MM.1S (cell line): Measurements from ENCODE around the gene ATAD3B.
A peak's percentile ranks its signal among the peaks of the same experiment; 100 is the strongest.
"Not testable (repeated sequence)": the region's sequence is repeated elsewhere in the genome, so short reads cannot be mapped to it uniquely, and the experiment has no call there.

ENCODE experiments used
- DNase-seq: peaks from one replicate; pipeline ENCODE4 v3.0.0-alpha.2; 2015
- H2AFZ ChIP-seq: fragments of 300-600 bp; sonication (generic); 2 replicates; pipeline ENCODE4 v1.6.0; 2016; ENCODE audit warnings: antibody characterized with exemption, low read length
- H3F3A ChIP-seq: fragments of 300-600 bp; sonication (generic); 2 replicates; pipeline ENCODE4 v1.6.1; 2016; ENCODE audit warnings: mild to moderate bottlenecking, antibody characterized with exemption, low read length, moderate library complexity, mixed read lengths; ENCODE audit not compliant: insufficient read depth
- H3K27ac ChIP-seq: fragments of 300-600 bp; sonication (generic); 2 replicates; pipeline ENCODE4 v1.5.1; 2016; ENCODE audit warnings: mild to moderate bottlenecking, low read length
- H3K27me3 ChIP-seq: fragments of 300-600 bp; sonication (generic); replicated peaks from 2 replicates; pipeline ENCODE4 v1.6.0; 2016; ENCODE audit warnings: low read length; ENCODE audit not compliant: insufficient read depth
- H3K36me3 ChIP-seq: fragments of 300-600 bp; sonication (generic); replicated peaks from 2 replicates; pipeline ENCODE4 v1.6.1; 2016; ENCODE audit warnings: mild to moderate bottlenecking, low read length, mixed read lengths; ENCODE audit not compliant: insufficient read depth
- H3K4me1 ChIP-seq: fragments of 300-600 bp; sonication (generic); 2 replicates; pipeline ENCODE4 v1.6.1; 2016; ENCODE audit warnings: low read length, mixed read lengths
- H3K4me2 ChIP-seq: fragments of 300-600 bp; sonication (generic); 2 replicates; pipeline ENCODE4 v1.6.0; 2016; ENCODE audit warnings: low read depth, low read length
- H3K4me3 ChIP-seq: fragments of 300-600 bp; sonication (generic); 2 replicates; pipeline ENCODE4 v1.5.1; 2016; ENCODE audit warnings: low read length, mixed read lengths
- H3K79me2 ChIP-seq: fragments of 300-600 bp; sonication (generic); 2 replicates; pipeline ENCODE4 v1.6.1; 2016; ENCODE audit warnings: mixed run types, low read length, mixed read lengths
- H3K9ac ChIP-seq: fragments of 300-600 bp; sonication (generic); 2 replicates; pipeline ENCODE4 v1.6.1; 2016; ENCODE audit warnings: low read length, mixed read lengths
- H3K9me2 ChIP-seq: fragments of 300-600 bp; sonication (generic); replicated peaks from 2 replicates; pipeline ENCODE4 v1.6.1; 2016; ENCODE audit warnings: mild to moderate bottlenecking, low read length, mixed read lengths; ENCODE audit not compliant: insufficient read depth
- H3K9me3 ChIP-seq: fragments of 300-600 bp; sonication (generic); replicated peaks from 2 replicates; pipeline ENCODE4 v1.6.1; 2016; ENCODE audit warnings: mild to moderate bottlenecking, low read length, mixed read lengths; ENCODE audit not compliant: insufficient read depth
- H4K20me1 ChIP-seq: fragments of 300-600 bp; sonication (generic); 2 replicates; pipeline ENCODE4 v1.6.1; 2016; ENCODE audit warnings: mild to moderate bottlenecking, low read length, moderate library complexity, mixed read lengths; ENCODE audit not compliant: insufficient read depth
- CTCF ChIP-seq: fragments of 300-600 bp; sonication (generic); IDR thresholded peaks from 2 replicates; pipeline ENCODE4 v1.5.1; 2016; ENCODE audit warnings: antibody characterized with exemption, low read length, mixed read lengths
- EZH2 ChIP-seq: fragments of 300-600 bp; sonication (generic); optimal IDR thresholded peaks from 2 replicates; pipeline ENCODE3; 2017; ENCODE audit warnings: low read depth, mild to moderate bottlenecking, antibody characterized with exemption, low read length, mixed read lengths
- EZH2phosphoT487 ChIP-seq: fragments of 300-600 bp; sonication (generic); IDR thresholded peaks from 2 replicates; pipeline ENCODE4 v1.6.1; 2018; ENCODE audit warnings: antibody characterized with exemption, low read length

Gene ATAD3B

GRCh38 chr1:1507305-1507704 lies 35.7 kb downstream of the ATAD3B start:
- Histone ChIP-seq H3K4me1 (peaks cover 3% of the 10 kb centered on the region), H2AFZ (no peak overlapping the region), H3K4me3 (no peak overlapping the region), H3K27ac (no peak overlapping the region), H3K27me3 (no peaks in the 10 kb centered on the region), H3K9ac (no peak overlapping the region), H3K36me3 (no peaks in the 10 kb centered on the region), H3F3A (peaks cover 21% of the 10 kb centered on the region), H3K9me3 (no peaks in the 10 kb centered on the region), H3K4me2 (no peak overlapping the region), H3K79me2 (no peaks in the 10 kb centered on the region), H3K9me2 (no peaks in the 10 kb centered on the region), H4K20me1 (no peaks in the 10 kb centered on the region)
- no peak for TF ChIP-seq EZH2phosphoT487
- TF ChIP-seq CTCF: no peak
- no peak for TF ChIP-seq EZH2
- DNase-seq: no peak

DNA sequence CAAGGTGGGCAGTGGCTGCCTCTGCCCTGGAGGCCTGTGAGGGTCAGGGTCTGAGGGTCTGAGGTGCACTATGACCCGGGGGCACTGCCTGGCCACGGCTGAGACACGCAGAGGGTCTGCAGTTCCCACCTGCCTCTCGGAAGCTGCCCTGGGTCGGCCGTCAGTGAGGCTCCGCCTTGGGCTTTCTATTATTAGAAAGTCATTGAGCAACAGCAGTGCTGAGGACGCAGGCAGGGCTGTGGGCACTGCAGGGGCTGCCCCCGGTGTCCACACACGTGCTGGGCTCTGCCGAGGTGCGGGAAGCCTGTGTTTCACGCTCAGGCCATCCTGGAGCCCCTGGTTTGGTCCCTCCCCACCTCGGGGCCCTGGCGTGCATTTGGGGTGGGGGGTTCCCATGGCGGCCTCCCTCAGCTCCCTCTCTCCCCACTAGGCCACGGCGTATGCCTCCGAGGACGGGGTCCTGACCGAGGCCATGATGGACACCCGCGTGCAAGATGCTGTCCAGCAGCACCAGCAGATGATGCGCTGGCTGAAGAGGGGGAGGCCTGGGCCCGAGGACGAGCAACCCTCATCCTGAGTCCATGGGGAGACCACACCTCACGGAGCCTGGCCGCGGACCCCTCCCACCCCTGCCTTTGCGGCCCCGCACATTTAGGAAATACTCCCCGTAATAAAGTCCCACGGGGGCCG lies 37.4 kb downstream of the ATAD3B start:
- H3F3A ChIP-seq: peaks cover 21% of the 10 kb centered on the region
- not testable (repeated sequence) for H3K79me2 ChIP-seq, H3K36me3 ChIP-seq, H4K20me1 ChIP-seq, DNase-seq, H3K4me1 ChIP-seq, H3K4me3 ChIP-seq, H3K9me2 ChIP-seq, H3K27me3 ChIP-seq, H3K9me3 ChIP-seq, H3K27ac ChIP-seq, H2AFZ ChIP-seq, H3K9ac ChIP-seq, H3K4me2 ChIP-seq

- not testable (repeated sequence) for DNase-seq
These were observed 37.9 kb downstream of the ATAD3B start for GRCh38 chr1:1509465-1509850.

GRCh38 chr1:1510912-1511532 lies 39.5 kb downstream of the ATAD3B start:
- TF ChIP-seq EZH2phosphoT487 (no peak), CTCF (0 out of 2 replicates have a peak, but pooled peaks have one; percentile 4), EZH2 (no peak)
- H3K4me1 ChIP-seq: peaks cover under 1% of the 10 kb centered on the region; the same call in 1 of the 2 replicates

More at GRCh38 chr1:1509465-1509850, 37.9 kb downstream of the ATAD3B start:
- not testable (repeated sequence) for H3K9me2 ChIP-seq, H3K9ac ChIP-seq, H3K9me3 ChIP-seq, H3K27me3 ChIP-seq, H3K4me1 ChIP-seq, H4K20me1 ChIP-seq, H3K4me2 ChIP-seq, H2AFZ ChIP-seq, H3K4me3 ChIP-seq, H3K27ac ChIP-seq, H3K36me3 ChIP-seq
- H3F3A ChIP-seq: peaks cover 17% of the 10 kb centered on the region
- peaks cover 12% of the 10 kb centered on the region for H3K79me2 ChIP-seq

More at GRCh38 chr1:1510912-1511532, 39.5 kb downstream of the ATAD3B start:
- H3K9me2 ChIP-seq: no peaks in the 10 kb centered on the region
- peak overlapping the region; percentile 83 for H3K4me2 ChIP-seq
- peak overlapping the region; percentile 97 for H3K9ac ChIP-seq
- peak overlapping the region; percentile 57; the same call in 1 of the 2 replicates for H2AFZ ChIP-seq
- no peaks in the 10 kb centered on the region for H3K27me3 ChIP-seq
- H3F3A ChIP-seq: peaks cover 9% of the 10 kb centered on the region; the same call in 1 of the 2 replicates
- no peaks in the 10 kb centered on the region for H3K36me3 ChIP-seq
- peak overlapping the region; percentile 90 for H3K27ac ChIP-seq
- peak overlapping the region; percentile 90 for H3K4me3 ChIP-seq
- peaks cover 26% of the 10 kb centered on the region for H3K79me2 ChIP-seq
- H3K9me3 ChIP-seq: no peaks in the 10 kb centered on the region
- H4K20me1 ChIP-seq: no peaks in the 10 kb centered on the region
- DNase-seq: peak; percentile 65
